GM12801 (cell line): Measurements from ENCODE around the gene NADSYN1.

Experiments used
- CTCF ChIP-seq: IDR thresholded peaks from one replicate; pipeline ENCODE4 v1.5.1; 2011; ENCODE audit warnings: control low read depth; ENCODE audit not compliant: insufficient read length; ENCODE audit errors: extremely low read depth

The NADSYN1 gene

GRCh38 chr11:71418643-71419042 lies 34.4 kb upstream of the NADSYN1 start:
- no peak for TF ChIP-seq CTCF

- TF ChIP-seq CTCF: peak; percentile 43
Observed at GRCh38 chr11:71420455-71421241, 32.4 kb upstream of the NADSYN1 start.

GRCh38 chr11:71421392-71421950 lies 31.5 kb upstream of the NADSYN1 start:
- TF ChIP-seq CTCF: no peak

- no peak for TF ChIP-seq CTCF
Observed at GRCh38 chr11:71423181-71423790, 29.7 kb upstream of the NADSYN1 start.

GRCh38 chr11:71425409-71425808 lies 27.6 kb upstream of the NADSYN1 start:
- no peak for TF ChIP-seq CTCF

GRCh38 chr11:71425860-71426259 lies 27.1 kb upstream of the NADSYN1 start:
- TF ChIP-seq CTCF: no peak

GRCh38 chr11:71426413-71426812 lies 26.6 kb upstream of the NADSYN1 start:
- no peak for TF ChIP-seq CTCF
